Endothelial cell (in vitro differentiated cells): Measurements from ENCODE around the gene PPIH. TPM values are rescaled to one million over a fixed set of nuclear protein-coding genes. Genes with fewer than 3 reads are reported as not detected.
A peak's percentile ranks its signal among the peaks of the same experiment; 100 is the strongest.

Experiments used
- DNase-seq: peaks from one replicate; pipeline ENCODE4 v3.0.0; 2021; ENCODE audit warnings: low spot score
- H3K27ac Mint-ChIP-seq: one replicate; pipeline ENCODE4 v1.8.0; 2021; ENCODE audit warnings: mixed read lengths, inconsistent platforms; ENCODE audit not compliant: unreplicated experiment
- H3K27me3 Mint-ChIP-seq: one replicate; pipeline ENCODE4 v1.8.0; 2021; ENCODE audit warnings: mild to moderate bottlenecking, moderate library complexity, mixed read lengths, inconsistent platforms; ENCODE audit not compliant: unreplicated experiment
- H3K36me3 Mint-ChIP-seq: one replicate; pipeline ENCODE4 v1.8.0; 2021; ENCODE audit warnings: mild to moderate bottlenecking, low read depth, mixed read lengths, inconsistent platforms; ENCODE audit not compliant: unreplicated experiment
- H3K4me1 Mint-ChIP-seq: one replicate; pipeline ENCODE4 v1.8.0; 2021; ENCODE audit warnings: mild to moderate bottlenecking, mixed read lengths, inconsistent platforms; ENCODE audit not compliant: unreplicated experiment
- H3K4me3 Mint-ChIP-seq: one replicate; pipeline ENCODE4 v1.8.0; 2021; ENCODE audit warnings: mild to moderate bottlenecking, mixed read lengths, inconsistent platforms; ENCODE audit not compliant: unreplicated experiment
- H3K9me3 Mint-ChIP-seq: one replicate; pipeline ENCODE4 v1.8.0; 2021; ENCODE audit warnings: mixed read lengths, inconsistent platforms; ENCODE audit not compliant: unreplicated experiment
- total RNA-seq: library from RNA; stranded (reverse); fragmentation: NEBNext Ultra II Directional; extraction: Animal tissue kit (Norgen Biotek cat#: 25700); gene quantifications from one replicate; pipeline ENCODE4 v1.2.1, GENCODE V29; 2021; ENCODE audit not compliant: unreplicated experiment
- TF ChIP-seq, protein P1 (sequence below): fragments of 200-600 bp; sonication (generic); IDR thresholded peaks from one replicate; pipeline ENCODE4 v1.5.0; 2021; ENCODE audit warnings: antibody characterized with exemption; ENCODE audit not compliant: unreplicated experiment

Gene PPIH
- total RNA-seq, 1 donor from 2014 or later: 37.4 TPM

GRCh38 chr1:42639116-42639515 lies 19.1 kb upstream of the PPIH start:
- no peak overlapping the region for H3K27ac Mint-ChIP-seq
- TF ChIP-seq, protein P1, sequence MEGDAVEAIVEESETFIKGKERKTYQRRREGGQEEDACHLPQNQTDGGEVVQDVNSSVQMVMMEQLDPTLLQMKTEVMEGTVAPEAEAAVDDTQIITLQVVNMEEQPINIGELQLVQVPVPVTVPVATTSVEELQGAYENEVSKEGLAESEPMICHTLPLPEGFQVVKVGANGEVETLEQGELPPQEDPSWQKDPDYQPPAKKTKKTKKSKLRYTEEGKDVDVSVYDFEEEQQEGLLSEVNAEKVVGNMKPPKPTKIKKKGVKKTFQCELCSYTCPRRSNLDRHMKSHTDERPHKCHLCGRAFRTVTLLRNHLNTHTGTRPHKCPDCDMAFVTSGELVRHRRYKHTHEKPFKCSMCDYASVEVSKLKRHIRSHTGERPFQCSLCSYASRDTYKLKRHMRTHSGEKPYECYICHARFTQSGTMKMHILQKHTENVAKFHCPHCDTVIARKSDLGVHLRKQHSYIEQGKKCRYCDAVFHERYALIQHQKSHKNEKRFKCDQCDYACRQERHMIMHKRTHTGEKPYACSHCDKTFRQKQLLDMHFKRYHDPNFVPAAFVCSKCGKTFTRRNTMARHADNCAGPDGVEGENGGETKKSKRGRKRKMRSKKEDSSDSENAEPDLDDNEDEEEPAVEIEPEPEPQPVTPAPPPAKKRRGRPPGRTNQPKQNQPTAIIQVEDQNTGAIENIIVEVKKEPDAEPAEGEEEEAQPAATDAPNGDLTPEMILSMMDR: no peak
- H3K4me1 Mint-ChIP-seq: no peaks in the 10 kb centered on the region

DNA sequence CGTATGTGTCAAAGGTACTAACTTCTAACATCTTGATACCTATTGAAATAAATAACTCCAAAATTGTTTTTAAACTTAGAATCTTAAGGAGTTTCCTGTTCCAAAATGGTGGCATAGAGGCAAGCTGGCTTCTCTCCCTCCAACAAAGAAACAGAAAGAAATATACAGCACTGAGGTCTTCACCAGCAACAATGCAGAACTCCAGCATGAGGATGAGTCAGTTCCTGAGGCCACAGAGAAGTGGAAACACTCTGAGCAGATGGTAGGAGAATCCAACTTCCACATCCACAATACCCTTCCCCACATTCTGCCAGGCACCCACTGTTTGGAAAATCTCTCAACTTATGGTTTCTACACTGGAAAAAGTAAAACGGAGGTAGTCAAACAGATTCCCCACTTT lies 12.2 kb upstream of the PPIH start:
- H3K9me3 Mint-ChIP-seq: no peaks in the 10 kb centered on the region

More at GRCh38 chr1:42639116-42639515, 19.1 kb upstream of the PPIH start:
- Mint-ChIP-seq H3K27me3 (no peaks in the 10 kb centered on the region), H3K9me3 (no peaks in the 10 kb centered on the region), H3K4me3 (no peak overlapping the region), H3K36me3 (no peaks in the 10 kb centered on the region)
- DNase-seq: no peak

DNA sequence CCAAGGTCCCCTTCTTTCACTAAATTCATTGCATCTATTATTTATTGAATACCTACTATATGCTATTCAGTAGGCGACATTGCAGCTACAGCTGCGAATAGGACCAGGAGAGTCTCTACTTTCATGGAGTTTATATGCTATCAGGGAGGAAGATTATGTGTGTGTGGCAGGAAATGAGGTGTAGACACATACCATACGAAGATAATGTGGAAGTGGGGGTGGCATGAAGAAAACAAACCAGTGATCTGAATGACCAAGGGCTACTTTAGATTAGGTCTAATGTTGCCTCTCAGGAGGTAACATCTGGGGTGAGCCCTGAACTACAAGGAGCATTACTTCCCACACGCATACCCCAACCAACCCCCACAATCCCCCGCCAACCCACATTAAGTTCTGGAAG lies 1.0 kb upstream of the PPIH start:
- DNase-seq: no peak

More for the DNA sequence above, 12.2 kb upstream of the PPIH start:
- no peak overlapping the region for H3K27ac Mint-ChIP-seq
- TF ChIP-seq, protein P1: no peak
- H3K27me3 Mint-ChIP-seq: peaks cover 1% of the 10 kb centered on the region
- DNase-seq: no peak
- H3K4me3 Mint-ChIP-seq: no peak overlapping the region
- peaks cover 12% of the 10 kb centered on the region for H3K4me1 Mint-ChIP-seq
- no peaks in the 10 kb centered on the region for H3K36me3 Mint-ChIP-seq

GRCh38 chr1:42658877-42659337 lies 684 bp downstream of the PPIH start:
- peaks cover 2% of the 10 kb centered on the region for H3K27me3 Mint-ChIP-seq
- H3K4me1 Mint-ChIP-seq: peaks cover 21% of the 10 kb centered on the region
- H3K36me3 Mint-ChIP-seq: peaks cover 7% of the 10 kb centered on the region
- H3K9me3 Mint-ChIP-seq: no peaks in the 10 kb centered on the region
- peak overlapping the region; percentile 95 for H3K4me3 Mint-ChIP-seq
- TF ChIP-seq, protein P1: no peak
- DNase-seq: no peak
- peak overlapping the region; percentile 69 for H3K27ac Mint-ChIP-seq

More for the DNA sequence above, 1.0 kb upstream of the PPIH start:
- TF ChIP-seq, protein P1: no peak
- H3K36me3 Mint-ChIP-seq: peaks cover 7% of the 10 kb centered on the region
- H3K9me3 Mint-ChIP-seq: no peaks in the 10 kb centered on the region
- peak overlapping the region; percentile 14 for H3K27ac Mint-ChIP-seq
- peak overlapping the region; percentile 95 for H3K4me3 Mint-ChIP-seq
- H3K4me1 Mint-ChIP-seq: peaks cover 21% of the 10 kb centered on the region
- H3K27me3 Mint-ChIP-seq: peaks cover 2% of the 10 kb centered on the region

- no peak for DNase-seq
- peaks cover 12% of the 10 kb centered on the region for H3K36me3 Mint-ChIP-seq
- H3K27me3 Mint-ChIP-seq: peaks cover 2% of the 10 kb centered on the region
- TF ChIP-seq, protein P1: no peak
- peaks cover 21% of the 10 kb centered on the region for H3K4me1 Mint-ChIP-seq
- no peaks in the 10 kb centered on the region for H3K9me3 Mint-ChIP-seq
- H3K27ac Mint-ChIP-seq: no peak overlapping the region
- H3K4me3 Mint-ChIP-seq: no peak overlapping the region
These were observed 2.8 kb downstream of the PPIH start for GRCh38 chr1:42660907-42661500.
